SU-DHL-6 (cell line): ENCODE results near the gene RPRD2.

ENCODE experiments used
- EZH2phosphoT487 ChIP-seq: fragments of 200-600 bp; sonication (generic), shearing (Covaris generic); conservative IDR thresholded peaks from 2 replicates; pipeline ENCODE4 v1.6.1; 2018; ENCODE audit warnings: mild to moderate bottlenecking, antibody characterized with exemption, low read length, moderate library complexity, mixed read lengths
- TF ChIP-seq, protein P1 (sequence below): fragments of 200-600 bp; sonication (generic); IDR thresholded peaks from one replicate; pipeline ENCODE4 v1.5.1; 2017; ENCODE audit warnings: antibody characterized with exemption, mild to moderate bottlenecking, low read length, moderate library complexity; ENCODE audit not compliant: insufficient read depth, poor library complexity, severe bottlenecking

- TF ChIP-seq, protein P1, sequence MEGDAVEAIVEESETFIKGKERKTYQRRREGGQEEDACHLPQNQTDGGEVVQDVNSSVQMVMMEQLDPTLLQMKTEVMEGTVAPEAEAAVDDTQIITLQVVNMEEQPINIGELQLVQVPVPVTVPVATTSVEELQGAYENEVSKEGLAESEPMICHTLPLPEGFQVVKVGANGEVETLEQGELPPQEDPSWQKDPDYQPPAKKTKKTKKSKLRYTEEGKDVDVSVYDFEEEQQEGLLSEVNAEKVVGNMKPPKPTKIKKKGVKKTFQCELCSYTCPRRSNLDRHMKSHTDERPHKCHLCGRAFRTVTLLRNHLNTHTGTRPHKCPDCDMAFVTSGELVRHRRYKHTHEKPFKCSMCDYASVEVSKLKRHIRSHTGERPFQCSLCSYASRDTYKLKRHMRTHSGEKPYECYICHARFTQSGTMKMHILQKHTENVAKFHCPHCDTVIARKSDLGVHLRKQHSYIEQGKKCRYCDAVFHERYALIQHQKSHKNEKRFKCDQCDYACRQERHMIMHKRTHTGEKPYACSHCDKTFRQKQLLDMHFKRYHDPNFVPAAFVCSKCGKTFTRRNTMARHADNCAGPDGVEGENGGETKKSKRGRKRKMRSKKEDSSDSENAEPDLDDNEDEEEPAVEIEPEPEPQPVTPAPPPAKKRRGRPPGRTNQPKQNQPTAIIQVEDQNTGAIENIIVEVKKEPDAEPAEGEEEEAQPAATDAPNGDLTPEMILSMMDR, result no peak
- TF ChIP-seq EZH2phosphoT487, result no peak
Measured at GRCh38 chr1:150511551-150511950, 147.6 kb downstream of the RPRD2 start.
